DND-41 (cell line): Measurements from ENCODE around the gene CIB2.

Source experiments
- ATAC-seq: fragments of 200-7000 bp; cut with Tn5 transposase; 3 replicates; pipeline ENCODE4 v1.9.1; 2021; ENCODE audit warnings: low read depth; ENCODE audit not compliant: insufficient read depth
- DNase-seq: peaks from one replicate; pipeline ENCODE4 v3.0.0-alpha.2; 2020
- H2AFZ ChIP-seq: 2 replicates; pipeline ENCODE4 v1.6.0; 2012; ENCODE audit warnings: low read depth, low read length
- H3K27ac ChIP-seq: 2 replicates; pipeline ENCODE4 v1.5.1; 2012; ENCODE audit warnings: low read length, inconsistent platforms
- H3K27me3 ChIP-seq: fragments of 200-600 bp; sonication (generic); 2 replicates; pipeline ENCODE4 v1.6.0; 2012; ENCODE audit warnings: low read length, mild to moderate bottlenecking, inconsistent platforms; ENCODE audit not compliant: insufficient read depth, poor library complexity
- H3K36me3 ChIP-seq: 2 replicates; pipeline ENCODE4 v1.5.1; 2012; ENCODE audit warnings: low read length, inconsistent platforms; ENCODE audit not compliant: insufficient read depth
- H3K4me1 ChIP-seq: 2 replicates; pipeline ENCODE4 v1.5.1; 2012; ENCODE audit warnings: mild to moderate bottlenecking, low read length; ENCODE audit not compliant: insufficient read depth
- H3K4me2 ChIP-seq: 2 replicates; pipeline ENCODE4 v1.6.0; 2012; ENCODE audit warnings: mild to moderate bottlenecking, moderate library complexity, low read length, inconsistent platforms; ENCODE audit not compliant: insufficient read depth
- H3K4me3 ChIP-seq, 2 experiments: fragments of 200-600 bp in 1 of 2; shearing (Covaris generic) in 1 of 2; 2 replicates each; pipeline ENCODE4 v1.5.1; 2012 to 2016; ENCODE audit warnings: inconsistent platforms in 2 of 2, low read length in 2 of 2, mild to moderate bottlenecking in 2 of 2, low read depth in 1 of 2, moderate library complexity in 1 of 2
- H3K79me2 ChIP-seq: 2 replicates; pipeline ENCODE4 v1.6.0; 2012; ENCODE audit warnings: low read length, inconsistent platforms; ENCODE audit not compliant: insufficient read depth
- H3K9ac ChIP-seq: 2 replicates; pipeline ENCODE4 v1.6.0; 2012; ENCODE audit warnings: low read depth, mild to moderate bottlenecking, inconsistent platforms, low read length, moderate library complexity
- H3K9me3 ChIP-seq: 2 replicates; pipeline ENCODE4 v1.5.1; 2012; ENCODE audit warnings: low read length, moderate library complexity, mild to moderate bottlenecking, inconsistent platforms; ENCODE audit not compliant: insufficient read depth, severe bottlenecking
- H4K20me1 ChIP-seq: 2 replicates; pipeline ENCODE4 v1.6.0; 2012; ENCODE audit warnings: low read length; ENCODE audit not compliant: insufficient read depth
- EZH2 ChIP-seq: IDR thresholded peaks from 3 replicates; pipeline ENCODE4 v1.6.1; 2012; ENCODE audit warnings: borderline replicate concordance, low read depth, mild to moderate bottlenecking, moderate library complexity, low read length, inconsistent platforms; ENCODE audit not compliant: severe bottlenecking
- TF ChIP-seq, protein P1 (sequence below): IDR thresholded peaks from 2 replicates; pipeline ENCODE4 v1.5.1; 2012; ENCODE audit warnings: borderline replicate concordance, low read length, moderate library complexity, mild to moderate bottlenecking; ENCODE audit not compliant: poor library complexity, severe bottlenecking; ENCODE audit errors: extremely low read depth

The CIB2 gene

GRCh38 chr15:78090422-78091063, 40.7 kb downstream of the CIB2 start:
- Histone ChIP-seq H3K27ac (no peak overlapping the region), H3K4me2 (no peak overlapping the region), H4K20me1 (no peaks in the 10 kb centered on the region), H3K79me2 (no peaks in the 10 kb centered on the region), H2AFZ (no peak overlapping the region), H3K36me3 (no peaks in the 10 kb centered on the region), H3K4me1 (peaks cover 13% of the 10 kb centered on the region), H3K4me3 (no peak overlapping the region), H3K9ac (no peak overlapping the region), H3K9me3 (no peaks in the 10 kb centered on the region), H3K27me3 (no peaks in the 10 kb centered on the region)
- DNase-seq: no peak
- TF ChIP-seq EZH2: no peak
- TF ChIP-seq, protein P1, sequence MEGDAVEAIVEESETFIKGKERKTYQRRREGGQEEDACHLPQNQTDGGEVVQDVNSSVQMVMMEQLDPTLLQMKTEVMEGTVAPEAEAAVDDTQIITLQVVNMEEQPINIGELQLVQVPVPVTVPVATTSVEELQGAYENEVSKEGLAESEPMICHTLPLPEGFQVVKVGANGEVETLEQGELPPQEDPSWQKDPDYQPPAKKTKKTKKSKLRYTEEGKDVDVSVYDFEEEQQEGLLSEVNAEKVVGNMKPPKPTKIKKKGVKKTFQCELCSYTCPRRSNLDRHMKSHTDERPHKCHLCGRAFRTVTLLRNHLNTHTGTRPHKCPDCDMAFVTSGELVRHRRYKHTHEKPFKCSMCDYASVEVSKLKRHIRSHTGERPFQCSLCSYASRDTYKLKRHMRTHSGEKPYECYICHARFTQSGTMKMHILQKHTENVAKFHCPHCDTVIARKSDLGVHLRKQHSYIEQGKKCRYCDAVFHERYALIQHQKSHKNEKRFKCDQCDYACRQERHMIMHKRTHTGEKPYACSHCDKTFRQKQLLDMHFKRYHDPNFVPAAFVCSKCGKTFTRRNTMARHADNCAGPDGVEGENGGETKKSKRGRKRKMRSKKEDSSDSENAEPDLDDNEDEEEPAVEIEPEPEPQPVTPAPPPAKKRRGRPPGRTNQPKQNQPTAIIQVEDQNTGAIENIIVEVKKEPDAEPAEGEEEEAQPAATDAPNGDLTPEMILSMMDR: no peak
- no peak for ATAC-seq

DNA sequence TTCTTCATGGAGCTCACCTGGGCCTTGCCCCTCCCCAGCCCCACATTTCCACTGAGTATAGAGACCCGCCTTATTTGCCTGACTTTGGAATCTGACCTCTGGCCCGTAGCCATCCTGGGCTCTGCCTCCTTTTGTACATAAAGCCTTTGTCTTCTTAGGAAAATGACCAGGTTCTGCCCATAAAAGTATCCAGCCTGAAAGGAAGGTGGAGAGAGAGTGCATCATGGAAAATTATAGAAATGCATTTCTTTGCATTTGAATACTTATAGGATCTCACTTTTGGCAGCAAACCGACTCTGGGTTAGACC, 42.5 kb downstream of the CIB2 start:
- Histone ChIP-seq H3K4me1 (peaks cover 13% of the 10 kb centered on the region), H3K4me2 (no peak overlapping the region), H3K9me3 (no peaks in the 10 kb centered on the region), H3K36me3 (no peaks in the 10 kb centered on the region), H3K27me3 (no peaks in the 10 kb centered on the region), H3K79me2 (no peaks in the 10 kb centered on the region), H4K20me1 (no peaks in the 10 kb centered on the region), H3K27ac (no peak overlapping the region), H3K9ac (no peak overlapping the region), H2AFZ (no peak overlapping the region), H3K4me3 (no peak overlapping the region)
- DNase-seq (no peak), ATAC-seq (no peak)
- TF ChIP-seq, protein P1: no peak
- TF ChIP-seq EZH2: no peak

GRCh38 chr15:78087951-78088772, 43.1 kb downstream of the CIB2 start:
- Histone ChIP-seq H3K4me3 (no peak overlapping the region), H3K79me2 (no peaks in the 10 kb centered on the region), H3K27me3 (no peaks in the 10 kb centered on the region), H2AFZ (no peak overlapping the region), H3K36me3 (no peaks in the 10 kb centered on the region), H3K9me3 (no peaks in the 10 kb centered on the region), H3K9ac (no peak overlapping the region), H3K27ac (no peak overlapping the region), H4K20me1 (no peaks in the 10 kb centered on the region), H3K4me1 (peaks cover 12% of the 10 kb centered on the region), H3K4me2 (no peak overlapping the region)
- DNase-seq: no peak
- TF ChIP-seq EZH2: no peak
- TF ChIP-seq, protein P1: no peak
- no peak for ATAC-seq
